GM10248 (cell line): ENCODE results near the gene TTI1.

Experiments used
- CTCF ChIA-PET: fragments of 300-600 bp; sonication (Branson Sonifier 250); formaldehyde crosslinking; extraction: SDS; loops from one replicate; lab custom pipeline; 2021; ENCODE audit warnings: antibody characterized with exemption; lab: Yijun Ruan, JAX
- POLR2A ChIA-PET: fragments of 350-650 bp; sonication (Branson Sonifier 250); formaldehyde crosslinking; extraction: SDS; loops from one replicate; lab custom pipeline; 2020; ENCODE audit warnings: antibody characterized with exemption; lab: Yijun Ruan, JAX
- DNase-seq: peaks from one replicate; pipeline ENCODE4 v3.0.0; 2012; ENCODE audit errors: extremely low spot score
- TF ChIP-seq, protein P1 (sequence below): IDR thresholded peaks from 2 replicates; pipeline ENCODE4 v1.5.1; 2012; ENCODE audit warnings: mild to moderate bottlenecking, low read depth; ENCODE audit errors: extremely low read depth, missing control alignments, control extremely low read depth

Gene TTI1

DNA sequence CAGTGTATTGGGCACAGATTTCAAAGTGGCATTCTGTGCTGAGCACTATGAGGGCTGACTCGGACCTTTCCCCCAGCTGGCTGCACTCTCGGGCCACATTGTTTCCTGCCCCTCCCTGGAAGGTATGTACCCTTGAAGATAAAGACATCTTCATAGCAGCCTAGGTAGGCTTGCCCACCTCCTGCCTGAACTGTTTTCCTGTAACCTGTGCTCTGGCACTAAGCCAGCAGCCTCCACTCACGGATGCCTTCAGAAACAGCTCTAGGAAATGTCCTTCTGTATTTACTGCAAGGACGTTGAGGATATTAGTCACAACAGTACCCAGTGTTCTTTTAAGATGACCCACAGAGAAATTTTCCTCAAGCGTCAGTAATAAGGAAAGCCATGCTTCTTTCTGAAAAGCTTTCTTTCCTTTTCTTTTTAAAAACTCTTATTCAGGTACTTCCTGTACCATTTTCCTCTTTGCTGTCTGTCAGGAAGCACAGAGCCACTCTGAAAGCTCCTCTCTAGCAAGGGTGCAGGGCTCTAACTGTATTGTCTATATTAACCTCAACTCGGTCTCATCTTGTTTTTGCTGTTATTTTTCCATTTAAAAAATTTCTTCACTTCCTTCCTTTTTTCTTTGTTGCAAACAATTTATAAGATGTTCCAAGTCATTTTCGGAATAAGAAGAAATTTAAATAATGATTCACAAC, 43.5 kb downstream of the TTI1 start:
- DNase-seq, result no peak
- CTCF ChIA-PET, result interaction anchor here (1.0 to 2.1 kb wide), 2 partner anchors 231 to 425 kb away, joined by 3 to 7 read pairs; no protein-coding TSS in a partner anchor
- POLR2A ChIA-PET, result no interaction called here
- TF ChIP-seq, protein P1, sequence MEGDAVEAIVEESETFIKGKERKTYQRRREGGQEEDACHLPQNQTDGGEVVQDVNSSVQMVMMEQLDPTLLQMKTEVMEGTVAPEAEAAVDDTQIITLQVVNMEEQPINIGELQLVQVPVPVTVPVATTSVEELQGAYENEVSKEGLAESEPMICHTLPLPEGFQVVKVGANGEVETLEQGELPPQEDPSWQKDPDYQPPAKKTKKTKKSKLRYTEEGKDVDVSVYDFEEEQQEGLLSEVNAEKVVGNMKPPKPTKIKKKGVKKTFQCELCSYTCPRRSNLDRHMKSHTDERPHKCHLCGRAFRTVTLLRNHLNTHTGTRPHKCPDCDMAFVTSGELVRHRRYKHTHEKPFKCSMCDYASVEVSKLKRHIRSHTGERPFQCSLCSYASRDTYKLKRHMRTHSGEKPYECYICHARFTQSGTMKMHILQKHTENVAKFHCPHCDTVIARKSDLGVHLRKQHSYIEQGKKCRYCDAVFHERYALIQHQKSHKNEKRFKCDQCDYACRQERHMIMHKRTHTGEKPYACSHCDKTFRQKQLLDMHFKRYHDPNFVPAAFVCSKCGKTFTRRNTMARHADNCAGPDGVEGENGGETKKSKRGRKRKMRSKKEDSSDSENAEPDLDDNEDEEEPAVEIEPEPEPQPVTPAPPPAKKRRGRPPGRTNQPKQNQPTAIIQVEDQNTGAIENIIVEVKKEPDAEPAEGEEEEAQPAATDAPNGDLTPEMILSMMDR, result no peak

DNA sequence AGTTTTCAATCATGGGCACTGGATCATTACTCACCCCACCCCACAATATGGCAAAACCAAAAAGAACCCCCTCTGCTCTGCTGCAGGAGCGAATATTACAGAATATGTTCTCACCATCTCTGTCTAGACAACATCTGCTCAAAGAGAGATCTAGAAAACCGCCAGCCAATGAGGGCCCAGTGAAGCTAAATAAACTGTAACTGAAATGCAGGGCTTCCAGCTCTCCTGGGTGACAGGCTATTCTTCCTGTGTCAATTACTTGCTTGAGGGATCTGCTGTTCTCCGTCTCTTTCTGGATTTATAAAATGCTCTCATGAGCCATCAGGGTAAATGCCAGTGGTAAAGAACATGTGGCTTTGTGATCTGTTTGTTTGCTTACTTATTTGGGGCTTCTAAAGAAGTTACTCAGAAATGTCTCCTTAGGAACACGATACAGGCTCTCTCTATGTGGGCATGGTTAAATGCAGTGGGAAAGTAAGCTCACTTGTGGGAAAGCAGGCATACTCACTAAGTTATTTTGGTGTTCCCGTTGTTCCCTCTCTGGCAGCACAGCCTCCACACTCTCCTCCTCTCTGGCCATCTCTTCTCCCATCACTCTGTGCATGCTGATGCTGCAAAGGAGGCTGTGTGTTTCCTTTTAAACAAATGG, 44.8 kb downstream of the TTI1 start:
- CTCF ChIA-PET, result interaction anchor here (1.0 to 2.1 kb wide), 4 partner anchors 9 to 424 kb away, joined by 3 to 7 read pairs (median 3); no protein-coding TSS in a partner anchor
- DNase-seq, result no peak
- TF ChIP-seq, protein P1, result no peak
- POLR2A ChIA-PET, result no interaction called here

DNA sequence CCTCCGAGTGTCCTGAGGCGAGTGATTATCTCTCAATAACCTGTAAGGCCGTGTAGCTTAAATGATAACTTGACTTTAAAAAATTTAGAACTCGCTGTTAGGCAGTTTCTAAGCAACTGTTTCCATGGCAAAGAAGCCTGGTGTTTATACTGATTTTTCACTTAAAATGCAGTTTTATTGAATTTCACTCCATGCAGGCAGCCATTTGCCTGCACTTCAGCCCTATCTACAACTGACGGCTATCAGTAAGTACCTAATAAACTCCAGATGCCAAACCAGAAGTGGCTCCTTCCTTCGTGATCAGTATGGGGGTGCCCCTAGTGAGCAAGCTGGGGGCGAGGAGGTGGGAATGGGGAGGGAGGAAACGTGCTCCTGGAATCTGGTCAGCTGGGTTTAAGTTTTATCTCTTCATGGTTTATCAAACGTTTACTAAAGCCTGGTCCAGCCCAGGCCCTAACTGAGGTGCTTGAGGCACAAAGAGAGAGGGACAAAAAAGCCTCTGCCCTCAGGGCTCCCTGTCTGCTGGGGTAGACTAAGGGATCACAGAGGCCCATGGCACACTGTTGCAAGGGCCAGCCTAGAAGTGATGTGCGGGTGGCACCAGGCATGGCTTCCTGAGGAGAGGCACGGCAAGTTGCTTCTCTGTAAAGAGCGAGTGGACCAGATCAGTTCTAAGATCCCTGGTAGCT, 45.5 kb downstream of the TTI1 start:
- ChIA-PET POLR2A (no interaction called here), CTCF (interaction anchor here (1.3 to 2.1 kb wide), 4 partner anchors 8 to 423 kb away, joined by 3 to 7 read pairs (median 3); partner anchors contain the start of gene VSTM2L)
- DNase-seq, result no peak
- TF ChIP-seq, protein P1, result no peak

DNA sequence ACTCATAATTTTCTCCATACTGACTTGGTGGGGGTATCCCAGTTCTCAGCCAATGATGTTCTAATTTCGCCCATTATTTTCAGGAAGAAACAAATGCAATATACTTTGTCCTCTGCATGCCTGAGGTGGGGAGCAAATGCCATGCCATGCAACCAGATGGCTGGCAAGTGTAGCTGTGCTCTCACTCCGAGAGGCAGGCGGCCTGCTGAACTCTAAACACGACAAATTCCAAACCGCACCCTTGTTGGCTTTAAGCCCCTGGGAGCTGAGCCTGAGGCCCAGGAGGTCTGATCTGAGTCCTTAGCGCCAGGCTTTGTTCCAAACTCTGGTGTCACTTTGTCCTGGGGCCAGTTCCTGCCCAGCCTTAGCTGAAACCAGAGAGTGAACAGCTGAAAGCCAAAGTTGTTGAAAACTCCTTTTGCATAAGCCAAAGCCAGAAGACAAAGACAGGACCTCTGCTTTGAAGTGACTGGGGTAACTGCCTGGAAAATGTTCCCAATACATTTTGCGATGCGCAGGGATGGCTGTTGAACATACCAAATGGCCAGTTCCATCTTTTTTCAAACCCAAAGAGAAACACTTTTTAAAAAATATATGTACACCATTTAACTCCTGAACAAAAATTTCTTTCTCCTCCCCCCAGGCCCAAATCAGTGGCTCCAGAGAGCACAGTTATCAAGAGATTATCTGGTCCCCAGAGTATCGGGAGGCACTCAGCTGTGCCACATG, 46.2 kb downstream of the TTI1 start:
- TF ChIP-seq, protein P1, result no peak
- ChIA-PET CTCF (interaction anchor here (0.9 to 1.4 kb wide), 3 partner anchors 84 to 239 kb away, joined by 3 read pairs; partner anchors contain the start of gene VSTM2L), POLR2A (no interaction called here)
- no peak for DNase-seq

DNA sequence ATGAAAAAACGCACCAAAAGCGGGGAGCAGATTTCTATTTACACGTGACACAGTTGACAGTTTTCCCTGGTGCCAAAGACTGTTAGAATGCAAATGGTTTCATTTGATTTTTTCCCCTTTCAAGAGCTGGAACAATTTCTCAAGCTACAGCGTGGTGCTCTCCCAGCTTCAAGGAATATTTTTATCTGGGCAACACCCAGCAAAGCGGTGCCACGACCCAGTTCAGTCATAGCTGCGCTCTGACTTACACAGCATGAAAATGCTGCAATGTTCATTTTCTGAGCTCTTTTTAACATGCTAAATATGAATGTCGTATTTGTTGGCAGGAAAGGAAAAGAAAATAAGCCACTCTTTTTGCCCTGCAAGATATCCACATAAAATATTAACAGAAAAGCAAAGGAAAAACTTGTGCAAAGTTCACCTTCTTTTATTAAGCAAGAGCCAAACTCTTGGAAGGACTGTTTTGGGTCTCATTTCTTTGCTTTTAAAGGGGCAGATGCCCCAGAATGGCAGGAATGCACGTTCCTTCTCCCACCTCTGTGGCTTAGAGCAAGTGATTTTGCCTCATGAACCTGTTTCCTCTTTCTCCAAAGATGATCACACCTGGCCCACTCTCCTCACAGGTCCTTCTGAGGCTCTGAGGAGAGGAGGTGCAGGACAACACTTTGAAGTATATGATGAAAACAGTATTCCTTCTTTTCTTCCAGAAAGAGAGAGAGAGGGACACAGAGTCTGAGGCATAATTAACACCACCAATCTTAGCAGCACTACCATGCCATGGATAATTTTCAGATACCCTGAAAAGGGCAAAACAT, 47.0 kb downstream of the TTI1 start:
- CTCF ChIA-PET, result interaction anchor here (0.9 to 1.4 kb wide), 2 partner anchors 83 to 235 kb away, joined by 3 read pairs; partner anchors contain the start of gene VSTM2L
- no peak for DNase-seq
- TF ChIP-seq, protein P1, result no peak
- POLR2A ChIA-PET, result no interaction called here
